Measurements from ENCODE around the gene OR1M1.

Gene OR1M1

GRCh38 chr19:9076901-9077300 is 10.0 kb upstream of the OR1M1 start:
- DNase-seq, result no peak

GRCh38 chr19:9078651-9079050 is 8.2 kb upstream of the OR1M1 start:
- DNase-seq, result no peak

- DNase-seq, result no peak
Measured at GRCh38 chr19:9107375-9107774, 20.5 kb downstream of the OR1M1 start, which contains the start of gene OR7G2. OR7G2 (minus strand) TSS chr19:9107475; CDS start chr19:9103243, 4,232 bp downstream.

- DNase-seq, result no peak
Measured at GRCh38 chr19:9109959-9110358, 23.1 kb downstream of the OR1M1 start.

- DNase-seq, result no peak
Measured at GRCh38 chr19:9115307-9115813, 28.5 kb downstream of the OR1M1 start, which contains the start of gene OR7G1. OR7G1 (minus strand) TSS chr19:9115763; CDS start chr19:9115763, 0 bp downstream.

- no peak for DNase-seq
Measured at GRCh38 chr19:9116547-9116946, 29.7 kb downstream of the OR1M1 start.

GRCh38 chr19:9126900-9127405 is 40.1 kb downstream of the OR1M1 start, which contains the start of gene OR7G3:
OR7G3 (minus strand) TSS chr19:9126950; CDS start chr19:9126950, 0 bp downstream.
- DNase-seq, result no peak

GRCh38 chr19:9128171-9128570 is 41.3 kb downstream of the OR1M1 start:
- no peak for DNase-seq

GRCh38 chr19:9130965-9131364 is 44.1 kb downstream of the OR1M1 start:
- no peak for DNase-seq

- no peak for DNase-seq
Measured at GRCh38 chr19:9132422-9132821, 45.6 kb downstream of the OR1M1 start.

- DNase-seq, result no peak
Measured at GRCh38 chr19:9139609-9140158, 52.8 kb downstream of the OR1M1 start.

- peak; percentile 93 for DNase-seq
Measured at GRCh38 chr19:9140159-9140874, 53.5 kb downstream of the OR1M1 start, which contains the start of gene ZNF317. ZNF317 (plus strand) TSS chr19:9140397; CDS start chr19:9156017, 15,620 bp downstream.

- DNase-seq, result no peak
Measured at GRCh38 chr19:9144920-9145319, 58.1 kb downstream of the OR1M1 start.

Data from CD4-positive, alpha-beta T cell treated with Interleukin-10 for 1 hour (primary cell).